Progenitor cell of endocrine pancreas (in vitro differentiated cells): ENCODE data around the gene HES3. TPM values are rescaled to one million over a fixed set of nuclear protein-coding genes. Genes with fewer than 3 reads are reported as not detected.

Experiments
- DNase-seq: peaks from one replicate; pipeline ENCODE4 v3.0.0; 2021; ENCODE audit warnings: low spot score; ENCODE audit not compliant: unreplicated experiment
- H3K27ac Mint-ChIP-seq: 2 replicates; pipeline ENCODE4 v1.8.0; 2021; ENCODE audit warnings: mild to moderate bottlenecking, moderate library complexity, mixed read lengths
- H3K27me3 Mint-ChIP-seq: 2 replicates; pipeline ENCODE4 v1.8.0; 2021; ENCODE audit warnings: mixed read lengths
- H3K36me3 Mint-ChIP-seq: 2 replicates; pipeline ENCODE4 v1.8.0; 2022; ENCODE audit warnings: mixed read lengths; ENCODE audit not compliant: insufficient read depth
- H3K4me1 Mint-ChIP-seq: 2 replicates; pipeline ENCODE4 v1.8.0; 2021; ENCODE audit warnings: low read depth, mixed read lengths
- H3K4me3 Mint-ChIP-seq: 2 replicates; pipeline ENCODE4 v1.8.0; 2021; ENCODE audit warnings: low read depth, mild to moderate bottlenecking, moderate library complexity, mixed read lengths
- H3K9me3 Mint-ChIP-seq: 2 replicates; pipeline ENCODE4 v1.8.0; 2021; ENCODE audit warnings: low read depth, mixed read lengths
- CTCF ChIP-seq: fragments of 200-600 bp; sonication (generic); IDR thresholded peaks from one replicate; pipeline ENCODE4 v1.5.0; 2021; ENCODE audit warnings: antibody characterized with exemption, mild to moderate bottlenecking; ENCODE audit not compliant: unreplicated experiment
- total RNA-seq: library from RNA; stranded (reverse); gene quantifications from 2 replicates; pipeline ENCODE4 v1.2.1, GENCODE V29; 2021

HES3 gene
- total RNA-seq, 1 donor from 2014 or later = not detected

- H3K4me3 Mint-ChIP-seq = no peak overlapping the region
- H3K36me3 Mint-ChIP-seq = no peaks in the 10 kb centered on the region
- no peaks in the 10 kb centered on the region for H3K4me1 Mint-ChIP-seq
- H3K9me3 Mint-ChIP-seq = no peaks in the 10 kb centered on the region
- DNase-seq = no peak
- peaks cover 49% of the 10 kb centered on the region for H3K27me3 Mint-ChIP-seq
- TF ChIP-seq CTCF = no peak
- no peak overlapping the region for H3K27ac Mint-ChIP-seq
Observed at GRCh38 chr1:6253380-6253779, 9.4 kb downstream of the HES3 start.

- Mint-ChIP-seq H3K9me3 (no peaks in the 10 kb centered on the region), H3K27me3 (peaks cover 55% of the 10 kb centered on the region), H3K36me3 (no peaks in the 10 kb centered on the region), H3K27ac (no peak overlapping the region), H3K4me1 (no peaks in the 10 kb centered on the region), H3K4me3 (no peak overlapping the region)
- no peak for DNase-seq
- no peak for TF ChIP-seq CTCF
Observed at GRCh38 chr1:6254691-6255090, 10.7 kb downstream of the HES3 start.

GRCh38 chr1:6256645-6257044 is 12.7 kb downstream of the HES3 start:
- H3K27me3 Mint-ChIP-seq = peaks cover 40% of the 10 kb centered on the region
- no peaks in the 10 kb centered on the region for H3K9me3 Mint-ChIP-seq
- H3K36me3 Mint-ChIP-seq = no peaks in the 10 kb centered on the region
- no peaks in the 10 kb centered on the region for H3K4me1 Mint-ChIP-seq
- DNase-seq = no peak
- no peak overlapping the region for H3K27ac Mint-ChIP-seq
- H3K4me3 Mint-ChIP-seq = no peak overlapping the region
- TF ChIP-seq CTCF = no peak

- no peak for DNase-seq
- no peak overlapping the region for H3K4me3 Mint-ChIP-seq
- H3K4me1 Mint-ChIP-seq = peaks cover 1% of the 10 kb centered on the region
- H3K36me3 Mint-ChIP-seq = no peaks in the 10 kb centered on the region
- H3K9me3 Mint-ChIP-seq = no peaks in the 10 kb centered on the region
- TF ChIP-seq CTCF = no peak
- H3K27me3 Mint-ChIP-seq = peaks cover 42% of the 10 kb centered on the region
- no peak overlapping the region for H3K27ac Mint-ChIP-seq
Observed at GRCh38 chr1:6257541-6258069, 13.6 kb downstream of the HES3 start.

- peaks cover 1% of the 10 kb centered on the region for H3K4me1 Mint-ChIP-seq
- H3K36me3 Mint-ChIP-seq = no peaks in the 10 kb centered on the region
- H3K4me3 Mint-ChIP-seq = no peak overlapping the region
- no peaks in the 10 kb centered on the region for H3K9me3 Mint-ChIP-seq
- TF ChIP-seq CTCF = no peak
- H3K27ac Mint-ChIP-seq = no peak overlapping the region
- DNase-seq = no peak
- H3K27me3 Mint-ChIP-seq = peaks cover 39% of the 10 kb centered on the region
Observed at GRCh38 chr1:6258675-6259074, 14.7 kb downstream of the HES3 start.
